HEK293 (cell line): ENCODE measurements around the gene CBFA2T2.

Experiments
- CTCF ChIA-PET: fragments of 350-600 bp; formaldehyde crosslinking; extraction: SDS; loops from one replicate; lab custom pipeline; 2021; ENCODE audit warnings: antibody characterized with exemption; lab: Yijun Ruan, JAX
- POLR2A ChIA-PET: fragments of 300-600 bp; formaldehyde crosslinking; extraction: SDS; loops from one replicate; lab custom pipeline; 2020; ENCODE audit warnings: antibody characterized with exemption, inconsistent platforms; lab: Yijun Ruan, JAX
- H3K27ac ChIP-seq: fragments of 200-500 bp; sonication (Bioruptor generic); 2 replicates; pipeline ENCODE4 v1.5.1; 2014; ENCODE audit warnings: low read depth, low read length, control low read depth, inconsistent platforms; ENCODE audit errors: extremely low read depth
- H3K36me3 ChIP-seq, 2 experiments: fragments of 200-500 bp in 1 of 2; sonication (Bioruptor generic) in 1 of 2; 1 replicate in 1 of 2; 2 replicates in 1 of 2; pipeline ENCODE4 v1.5.1; 2014 to 2017; ENCODE audit warnings: inconsistent platforms in 2 of 2, low read length in 2 of 2; ENCODE audit not compliant: control insufficient read depth in 2 of 2, insufficient read depth in 1 of 2
- H3K4me1 ChIP-seq: fragments of 200-500 bp; sonication (Bioruptor generic); 2 replicates; pipeline ENCODE4 v1.5.1; 2014; ENCODE audit warnings: mild to moderate bottlenecking, low read length, inconsistent platforms; ENCODE audit not compliant: control insufficient read depth, insufficient read depth
- H3K4me3 ChIP-seq: 2 replicates; pipeline ENCODE4 v1.5.1; 2011; ENCODE audit warnings: low read depth, mild to moderate bottlenecking, control low read depth, low read length, moderate library complexity
- H3K9me3 ChIP-seq: fragments of 200-500 bp; sonication (Bioruptor generic); 2 replicates; pipeline ENCODE4 v1.5.1; 2014; ENCODE audit warnings: low read depth, low read length, inconsistent platforms; ENCODE audit not compliant: control insufficient read depth, insufficient read depth
- EGR2 ChIP-seq: fragments of 450-650 bp; formaldehyde crosslinking; IDR thresholded peaks from 2 replicates; pipeline ENCODE4 v1.5.1; 2016; ENCODE audit warnings: low read depth, missing biosample characterization, missing genetic modification characterization
- ELK4 ChIP-seq: IDR thresholded peaks from 2 replicates; pipeline ENCODE4 v1.6.1; 2011; ENCODE audit warnings: mild to moderate bottlenecking, low read depth, low read length, borderline replicate concordance
- GLIS1 ChIP-seq: fragments of 450-650 bp; formaldehyde crosslinking; IDR thresholded peaks from 2 replicates; pipeline ENCODE4 v1.5.1; 2016; ENCODE audit warnings: missing biosample characterization, missing genetic modification characterization
- HOXD13 ChIP-seq: sonication (generic); formaldehyde crosslinking; IDR thresholded peaks from 2 replicates; pipeline ENCODE4 v1.8.0; 2022; ENCODE audit warnings: missing genetic modification reagents, borderline replicate concordance
- KLF10 ChIP-seq: fragments of 450-650 bp; IDR thresholded peaks from 2 replicates; pipeline ENCODE4 v1.5.1; 2018; ENCODE audit warnings: missing biosample characterization, mild to moderate bottlenecking, missing genetic modification characterization
- MZF1 ChIP-seq: fragments of 450-650 bp; formaldehyde crosslinking; IDR thresholded peaks from 2 replicates; pipeline ENCODE4 v1.5.1; 2017; ENCODE audit warnings: missing biosample characterization, missing genetic modification characterization, borderline replicate concordance
- SP2 ChIP-seq: fragments of 450-650 bp; formaldehyde crosslinking; IDR thresholded peaks from 2 replicates; pipeline ENCODE4 v1.5.1; 2016; ENCODE audit warnings: missing biosample characterization, missing genetic modification characterization
- ZBTB49 ChIP-seq: fragments of 450-650 bp; formaldehyde crosslinking; IDR thresholded peaks from 2 replicates; pipeline ENCODE4 v1.5.1; 2016; ENCODE audit warnings: missing biosample characterization, missing genetic modification characterization, low read depth
- ZBTB8A ChIP-seq: fragments of 450-650 bp; formaldehyde crosslinking; IDR thresholded peaks from 2 replicates; pipeline ENCODE4 v1.5.1; 2016; ENCODE audit warnings: missing biosample characterization, missing genetic modification characterization
- ZEB2 ChIP-seq: fragments of 450-650 bp; formaldehyde crosslinking; IDR thresholded peaks from 2 replicates; pipeline ENCODE4 v1.5.1; 2016; ENCODE audit warnings: missing biosample characterization, missing genetic modification characterization
- ZNF155 ChIP-seq: fragments of 450-650 bp; formaldehyde crosslinking; IDR thresholded peaks from 2 replicates; pipeline ENCODE4 v1.5.1; 2016; ENCODE audit warnings: missing biosample characterization, missing genetic modification characterization
- ZNF362 ChIP-seq: fragments of 450-650 bp; formaldehyde crosslinking; IDR thresholded peaks from 2 replicates; pipeline ENCODE4 v1.5.1; 2016; ENCODE audit warnings: missing biosample characterization, missing genetic modification characterization
- ZNF529 ChIP-seq: fragments of 450-650 bp; formaldehyde crosslinking; IDR thresholded peaks from 2 replicates; pipeline ENCODE4 v1.5.1; 2017; ENCODE audit warnings: missing genetic modification characterization, missing biosample characterization; ENCODE audit not compliant: insufficient replicate concordance
- ZNF530 ChIP-seq: fragments of 450-650 bp; formaldehyde crosslinking; IDR thresholded peaks from 2 replicates; pipeline ENCODE4 v1.5.1; 2016; ENCODE audit warnings: low read depth, missing biosample characterization, missing genetic modification characterization
- ZNF555 ChIP-seq: fragments of 450-650 bp; formaldehyde crosslinking; conservative IDR thresholded peaks from 2 replicates; pipeline ENCODE4 v1.5.1; 2017; ENCODE audit warnings: missing biosample characterization, mild to moderate bottlenecking, missing genetic modification characterization, inconsistent platforms
- ZNF558 ChIP-seq: fragments of 450-650 bp; formaldehyde crosslinking; IDR thresholded peaks from 2 replicates; pipeline ENCODE4 v1.5.1; 2016; ENCODE audit warnings: missing biosample characterization, missing genetic modification characterization
- ZNF600 ChIP-seq: fragments of 450-650 bp; formaldehyde crosslinking; IDR thresholded peaks from 2 replicates; pipeline ENCODE4 v1.5.1; 2016; ENCODE audit warnings: missing biosample characterization, missing genetic modification characterization
- ZNF660 ChIP-seq: fragments of 450-650 bp; IDR thresholded peaks from 2 replicates; pipeline ENCODE4 v1.5.1; 2018; ENCODE audit warnings: missing biosample characterization, mild to moderate bottlenecking, missing genetic modification characterization
- ZNF777 ChIP-seq: fragments of 450-650 bp; formaldehyde crosslinking; IDR thresholded peaks from 2 replicates; pipeline ENCODE4 v1.5.1; 2017; ENCODE audit warnings: missing biosample characterization, missing genetic modification characterization, borderline replicate concordance
- ZSCAN5A ChIP-seq: fragments of 450-650 bp; formaldehyde crosslinking; IDR thresholded peaks from 2 replicates; pipeline ENCODE4 v1.5.1; 2016; ENCODE audit warnings: missing biosample characterization, missing genetic modification characterization

Gene CBFA2T2

GRCh38 chr20:33658510-33658909, 168.6 kb downstream of the CBFA2T2 start (continued):
- TF ChIP-seq ZNF530 (tag by site-specific recombination) = no peak

- peaks cover 0 to 47% of the 10 kb centered on the region in 2 experiments; a peak in 1 of 3 replicates for H3K36me3 ChIP-seq
- no peaks in the 10 kb centered on the region for H3K9me3 ChIP-seq
- POLR2A ChIA-PET = no interaction called here
- H3K4me1 ChIP-seq = no peaks in the 10 kb centered on the region
- no peak overlapping the region for H3K27ac ChIP-seq
- TF ChIP-seq EGR2 (tag by site-specific recombination) (no peak), ZNF600 (tag by site-specific recombination) (0 out of 2 replicates have a peak, but pooled peaks have one; percentile 44), GLIS1 (tag by site-specific recombination) (peak; percentile 51)
- TF ChIP-seq, all 188 proteins: peak for 2
- CTCF ChIA-PET = no interaction called here
- H3K4me3 ChIP-seq = no peak overlapping the region
Measured at GRCh38 chr20:33658929-33659328, 169.0 kb downstream of the CBFA2T2 start.

GRCh38 chr20:33659341-33660034, 169.6 kb downstream of the CBFA2T2 start:
- Histone ChIP-seq H3K4me1 (no peaks in the 10 kb centered on the region), H3K4me3 (no peak overlapping the region), H3K27ac (no peak overlapping the region), H3K9me3 (no peaks in the 10 kb centered on the region), H3K36me3 (peaks cover 0 to 47% of the 10 kb centered on the region in 2 experiments; a peak in 1 of 3 replicates)
- CTCF ChIA-PET = no interaction called here
- POLR2A ChIA-PET = no interaction called here
- TF ChIP-seq ZNF362 (tag by site-specific recombination) (no peak), ELK4 (no peak), ZNF529 (tag by site-specific recombination) (no peak), ZNF777 (tag by site-specific recombination) (no peak), HOXD13 (CRISPR knock-in tag) (no peak), ZBTB49 (tag by site-specific recombination) (no peak), ZNF660 (tag by site-specific recombination) (no peak), MZF1 (tag by site-specific recombination) (no peak), ZSCAN5A (tag by site-specific recombination) (no peak), ZEB2 (tag by site-specific recombination) (no peak), KLF10 (no peak), SP2 (no peak), ZNF558 (tag by site-specific recombination) (no peak), ZNF555 (no peak), ZNF155 (tag by site-specific recombination) (no peak), ZBTB8A (tag by site-specific recombination) (no peak)
